Measurements from ENCODE around the gene DNPH1. TPM values are rescaled to one million over a fixed set of nuclear protein-coding genes. Genes with fewer than 3 reads are reported as not detected.

Gene DNPH1
- total RNA-seq, 1 experiment from 2014 or later, result 47.0 TPM

GRCh38 chr6:43254138-43254817 lies 25.0 kb upstream of the DNPH1 start:
- Mint-ChIP-seq H3K27me3 (ENCODE audit: low read depth) (peaks cover 15% of the 10 kb centered on the region), H3K27ac (no peak overlapping the region), H3K36me3 (ENCODE audit: insufficient read depth in 1 of 3, low read depth in 3 of 3) (peaks cover 0 to 2% (median 0%) of the 10 kb centered on the region in 3 experiments; a peak in 1 of 7 replicates), H3K9me3 (no peaks in the 10 kb centered on the region), H3K4me3 (no peak overlapping the region), H3K4me1 (peaks cover 19 to 21% of the 10 kb centered on the region in 2 experiments)
- H3K27ac ChIP-seq (ENCODE audit: insufficient read length, low read depth, low read length), result no peak overlapping the region
- no peak overlapping the region for H3K14ac ChIP-seq (ENCODE audit: insufficient read depth, low read length)
- no peak overlapping the region for H2AFZ ChIP-seq (ENCODE audit: low read length)
- H4K5ac ChIP-seq (ENCODE audit: insufficient read length, low read depth, low read length), result no peak overlapping the region
- no peaks in the 10 kb centered on the region for H3K9me3 ChIP-seq (ENCODE audit: control insufficient read depth, low read depth, low read length)
- H2BK120ac ChIP-seq (ENCODE audit: low read depth, low read length, poor library complexity, severe bottlenecking), result no peak overlapping the region
- no peak overlapping the region for H3K4me2 ChIP-seq (ENCODE audit: insufficient read depth, insufficient read length, low read length)
- H4K91ac ChIP-seq (ENCODE audit: insufficient read length, low read depth, low read length), result no peak overlapping the region
- no peak overlapping the region for H2AK5ac ChIP-seq (ENCODE audit: insufficient read length, low read length)
- no peak overlapping the region for H3K18ac ChIP-seq (ENCODE audit: insufficient read length, low read depth, low read length)
- H3K23ac ChIP-seq (ENCODE audit: insufficient read length, low read depth, low read length), result no peak overlapping the region
- H3K9ac ChIP-seq (ENCODE audit: extremely low read depth, insufficient read length, low read length), result no peak overlapping the region
- H3K79me2 ChIP-seq (ENCODE audit: insufficient read depth, low read length), result no peaks in the 10 kb centered on the region
- no CpG with 5 or more reads among the region's 15 CpGs for WGBS (ENCODE audit: extremely low coverage, insufficient read length, low lambda C conversion rate)
- no peak overlapping the region for H3K4ac ChIP-seq (ENCODE audit: low read depth, low read length)
- H3K4me1 ChIP-seq (ENCODE audit: insufficient read depth, low read length), result no peaks in the 10 kb centered on the region
- TF ChIP-seq CTCF (conservative IDR thresholded peaks at IDR 0.05), result no peak
- no peak overlapping the region for H2BK15ac ChIP-seq (ENCODE audit: low read depth, low read length)
- no peak for DNase-seq
- no peak overlapping the region for H2BK5ac ChIP-seq (ENCODE audit: insufficient read length, low read length)
- no peaks in the 10 kb centered on the region for H4K20me1 ChIP-seq (ENCODE audit: control insufficient read depth, insufficient read depth, insufficient read length)
- H3T11ph ChIP-seq (ENCODE audit: low read length), result no peak overlapping the region
- H3K23me2 ChIP-seq (ENCODE audit: insufficient read length, low read depth, low read length, poor library complexity, severe bottlenecking), result no peaks in the 10 kb centered on the region
- H3K27me3 ChIP-seq (ENCODE audit: insufficient read depth, low read length), result no peaks in the 10 kb centered on the region
- no peak overlapping the region for H3K56ac ChIP-seq (ENCODE audit: insufficient read length, low read depth, low read length)
- H2BK12ac ChIP-seq (ENCODE audit: insufficient read length, low read depth, low read length), result no peak overlapping the region
- no peaks in the 10 kb centered on the region for H3K79me1 ChIP-seq (ENCODE audit: insufficient read depth, low read depth, low read length, poor library complexity, severe bottlenecking)
- H2BK20ac ChIP-seq (ENCODE audit: low read depth, low read length, poor library complexity, severe bottlenecking), result no peak overlapping the region
- no peak overlapping the region for H4K8ac ChIP-seq (replicated peaks; ENCODE audit: insufficient read length, low read depth, low read length)
